Measurements from ENCODE around the gene USP20. TPM values are rescaled to one million over a fixed set of nuclear protein-coding genes. Genes with fewer than 3 reads are reported as not detected.

USP20 gene
- total RNA-seq, 1 experiment from 2014 or later: 2.6 TPM

GRCh38 chr9:129823935-129824601, 11.2 kb upstream of the USP20 start, which contains the start of gene TOR1A:
Gene TOR1A (minus strand): TSS chr9:129824136. CDS start chr9:129824085, 51 bp downstream.
- DNase-seq (ENCODE audit: low spot score): peak; percentile 91

- DNase-seq (ENCODE audit: low spot score): no peak
Observed at GRCh38 chr9:129826344-129826743, 8.9 kb upstream of the USP20 start.

GRCh38 chr9:129826759-129827158, 8.5 kb upstream of the USP20 start:
- DNase-seq (ENCODE audit: low spot score): no peak

GRCh38 chr9:129828051-129828450, 7.2 kb upstream of the USP20 start:
- DNase-seq (ENCODE audit: low spot score): no peak

GRCh38 chr9:129828969-129829368, 6.3 kb upstream of the USP20 start:
- no peak for DNase-seq (ENCODE audit: low spot score)

- no peak for DNase-seq (ENCODE audit: low spot score)
Observed at GRCh38 chr9:129832982-129833381, 2.3 kb upstream of the USP20 start.

GRCh38 chr9:129834489-129835127, 650 bp upstream of the USP20 start:
- no peak for DNase-seq (ENCODE audit: low spot score)

- no peak for DNase-seq (ENCODE audit: low spot score)
Observed at GRCh38 chr9:129835860-129836223, 584 bp downstream of the USP20 start.

- no peak for DNase-seq (ENCODE audit: low spot score)
Observed at GRCh38 chr9:129836311-129837007, 1.2 kb downstream of the USP20 start.

GRCh38 chr9:129838707-129839259, 3.5 kb downstream of the USP20 start:
- DNase-seq (ENCODE audit: low spot score): no peak

- no peak for DNase-seq (ENCODE audit: low spot score)
Observed at GRCh38 chr9:129839324-129840023, 4.2 kb downstream of the USP20 start.

- DNase-seq (ENCODE audit: low spot score): no peak
Observed at GRCh38 chr9:129840034-129840433, 4.8 kb downstream of the USP20 start.

- DNase-seq (ENCODE audit: low spot score): no peak
Observed at GRCh38 chr9:129841071-129841470, 5.8 kb downstream of the USP20 start.

- DNase-seq (ENCODE audit: low spot score): no peak
Observed at GRCh38 chr9:129845373-129845772, 10.1 kb downstream of the USP20 start.

GRCh38 chr9:129848712-129849441, 13.6 kb downstream of the USP20 start:
- no peak for DNase-seq (ENCODE audit: low spot score)

- no peak for DNase-seq (ENCODE audit: low spot score)
Observed at GRCh38 chr9:129849901-129850300, 14.6 kb downstream of the USP20 start.

- DNase-seq (ENCODE audit: low spot score): no peak
Observed at GRCh38 chr9:129850821-129851550, 15.7 kb downstream of the USP20 start.

- no peak for DNase-seq (ENCODE audit: low spot score)
Observed at GRCh38 chr9:129851821-129852220, 16.6 kb downstream of the USP20 start.

- DNase-seq (ENCODE audit: low spot score): no peak
Observed at GRCh38 chr9:129852579-129852978, 17.3 kb downstream of the USP20 start.

- DNase-seq (ENCODE audit: low spot score): no peak
Observed at GRCh38 chr9:129853614-129854013, 18.4 kb downstream of the USP20 start.

Measured in H4 (cell line).